ENCODE measurements around the gene DDX39B. TPM values are rescaled to one million over a fixed set of nuclear protein-coding genes. Genes with fewer than 3 reads are reported as not detected.

DDX39B gene
- total RNA-seq, 1 experiment from 2014 or later = 565 TPM

- Mint-ChIP-seq H3K27ac (ENCODE audit: low read depth, unreplicated experiment) (no peak overlapping the region), H3K4me3 (ENCODE audit: unreplicated experiment) (no peak overlapping the region)
- intact Hi-C loops (cut with micrococcal nuclease) = no loop called here
These were observed 56.7 kb downstream of the DDX39B start for GRCh38 chr6:31485055-31485454.

DNA sequence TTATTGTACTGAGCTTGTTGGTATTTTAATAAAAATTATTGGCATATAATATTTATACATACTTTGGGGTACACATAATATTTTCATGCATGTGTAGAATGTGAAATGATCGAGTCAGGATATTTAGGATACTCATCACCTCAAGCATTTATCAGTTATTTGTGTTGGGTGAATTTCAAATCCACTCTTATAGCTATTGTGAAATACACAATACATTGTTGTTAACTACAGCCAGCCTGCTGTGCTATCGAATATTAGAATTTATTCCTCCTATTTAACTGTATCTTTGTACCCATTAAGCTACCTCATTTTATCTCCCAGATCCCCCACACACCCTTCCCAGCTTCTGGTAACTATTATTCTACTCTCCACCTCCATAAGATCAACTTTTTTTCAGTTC, 58.4 kb downstream of the DDX39B start:
- Mint-ChIP-seq H3K27me3 (ENCODE audit: insufficient read depth, unreplicated experiment) (no peaks in the 10 kb centered on the region), H3K27ac (ENCODE audit: low read depth, unreplicated experiment) (no peak overlapping the region), H3K4me1 (ENCODE audit: insufficient read depth, unreplicated experiment) (peaks cover 24% of the 10 kb centered on the region), H3K9me3 (ENCODE audit: unreplicated experiment) (no peaks in the 10 kb centered on the region), H3K4me3 (ENCODE audit: unreplicated experiment) (no peak overlapping the region), H3K36me3 (ENCODE audit: insufficient read depth, unreplicated experiment) (no peaks in the 10 kb centered on the region)
- POLR2A ChIA-PET = interaction anchor here (1.4 to 2.2 kb wide), 4 partner anchors 9 to 58 kb away, joined by 4 to 8 read pairs (median 6); partner anchors contain the start of gene DDX39B
- BruUV-seq (replicated peaks) = no TSS peak
- intact Hi-C loops (cut with micrococcal nuclease) = no loop called here
- CTCF ChIA-PET = interaction anchor here (0.6 to 1.2 kb wide), 4 partner anchors 8 to 85 kb away, joined by 3 to 5 read pairs (median 3); no protein-coding TSS in a partner anchor
- no peak for DNase-seq (ENCODE audit: unreplicated experiment)
- TF ChIP-seq CTCF (IDR thresholded peaks at IDR 0.05; ENCODE audit: unreplicated experiment) = no peak

More at GRCh38 chr6:31485055-31485454, 56.7 kb downstream of the DDX39B start:
- DNase-seq (ENCODE audit: unreplicated experiment) = no peak
- no TSS peak for BruUV-seq (replicated peaks)
- ChIA-PET CTCF (interaction anchor here (0.6 kb wide), 1 partner anchor 274 kb away, joined by 3 read pairs; no protein-coding TSS in a partner anchor), POLR2A (interaction anchor here (1.6 to 2.2 kb wide), 2 partner anchors 27 to 56 kb away, joined by 4 to 5 read pairs; partner anchors contain the start of gene DDX39B)
- TF ChIP-seq CTCF (IDR thresholded peaks at IDR 0.05; ENCODE audit: unreplicated experiment) = no peak
- Mint-ChIP-seq H3K27me3 (ENCODE audit: insufficient read depth, unreplicated experiment) (no peaks in the 10 kb centered on the region), H3K9me3 (ENCODE audit: unreplicated experiment) (no peaks in the 10 kb centered on the region), H3K36me3 (ENCODE audit: insufficient read depth, unreplicated experiment) (no peaks in the 10 kb centered on the region), H3K4me1 (ENCODE audit: insufficient read depth, unreplicated experiment) (peaks cover 24% of the 10 kb centered on the region)

DNA sequence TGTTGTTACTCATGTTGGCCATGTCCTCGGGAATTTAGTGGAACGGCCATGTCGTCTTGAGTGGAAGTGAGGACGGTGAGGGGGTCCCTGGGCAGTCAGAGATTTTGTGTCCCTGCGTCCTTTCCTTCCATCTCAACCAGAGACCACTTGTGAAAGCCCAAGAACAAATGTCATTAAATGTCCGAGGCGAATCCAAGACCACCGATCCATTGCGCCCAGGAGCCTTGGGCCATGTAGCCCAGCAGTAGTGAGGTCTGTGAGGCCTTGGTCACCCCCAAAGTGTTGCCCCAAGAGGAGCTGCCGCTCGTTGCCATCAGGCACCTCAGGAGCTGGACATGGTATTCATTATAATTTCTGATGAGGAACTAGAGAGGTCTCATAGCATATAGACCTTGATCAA, 61.2 kb downstream of the DDX39B start:
- H3K4me1 Mint-ChIP-seq (ENCODE audit: insufficient read depth, unreplicated experiment) = peaks cover 18% of the 10 kb centered on the region
- CTCF ChIA-PET = interaction anchor here (1.4 kb wide), 1 partner anchor 117 kb away, joined by 3 read pairs; no protein-coding TSS in a partner anchor
- no peak overlapping the region for H3K27ac Mint-ChIP-seq (ENCODE audit: low read depth, unreplicated experiment)
- DNase-seq (ENCODE audit: unreplicated experiment) = no peak
- BruUV-seq (replicated peaks) = no TSS peak
- intact Hi-C loops (cut with micrococcal nuclease) = no loop called here
- no peaks in the 10 kb centered on the region for H3K9me3 Mint-ChIP-seq (ENCODE audit: unreplicated experiment)
- TF ChIP-seq CTCF (IDR thresholded peaks at IDR 0.05; ENCODE audit: unreplicated experiment) = no peak
- H3K4me3 Mint-ChIP-seq (ENCODE audit: unreplicated experiment) = no peak overlapping the region
- POLR2A ChIA-PET = interaction anchor here (0.7 kb wide), 1 partner anchor 18 kb away, joined by 3 read pairs; no protein-coding TSS in a partner anchor
- no peaks in the 10 kb centered on the region for H3K27me3 Mint-ChIP-seq (ENCODE audit: insufficient read depth, unreplicated experiment)
- H3K36me3 Mint-ChIP-seq (ENCODE audit: insufficient read depth, unreplicated experiment) = no peaks in the 10 kb centered on the region

Other genes starting within 250 kb of the DDX39B start
- gene HLA-B, start 184.8 kb downstream of the DDX39B start, total RNA-seq (2022) = 87.4 and 180 TPM in 2 replicates
- gene MICA, start 138.4 kb downstream of the DDX39B start, total RNA-seq (2022) = 17.9 and 18.0 TPM in 2 replicates
- 4.3 and 7.6 TPM in 2 replicates for gene MICB, start 43.9 kb downstream of the DDX39B start, total RNA-seq (2022)
- gene MCCD1, start 13.0 kb downstream of the DDX39B start, total RNA-seq (2022) = not detected in 2 replicates
- gene ATP6V1G2, start 4.6 kb upstream of the DDX39B start, total RNA-seq (2022) = 1.2 and 2.4 TPM in 2 replicates
- gene NFKBIL1, start 5.6 kb upstream of the DDX39B start, total RNA-seq (2022) = 25.2 and 30.3 TPM in 2 replicates
- not detected in 2 replicates for gene LTA, start 30.3 kb upstream of the DDX39B start, total RNA-seq (2022)
- not detected in 2 replicates for gene TNF, start 33.6 kb upstream of the DDX39B start, total RNA-seq (2022)
- 0.37 TPM in 1 of 2 replicates, not detected in the other for gene LTB, start 40.4 kb upstream of the DDX39B start, total RNA-seq (2022)
- not detected in 2 replicates for gene LST1, start 44.3 kb upstream of the DDX39B start, total RNA-seq (2022)
- gene NCR3, start 51.0 kb upstream of the DDX39B start, total RNA-seq (2022) = not detected in 2 replicates
- gene AIF1, start 73.2 kb upstream of the DDX39B start, total RNA-seq (2022) = not detected in 2 replicates
- gene PRRC2A, start 78.7 kb upstream of the DDX39B start, total RNA-seq (2022) = 247 and 266 TPM in 2 replicates
- gene BAG6, start 110.7 kb upstream of the DDX39B start, total RNA-seq (2022) = 290 and 291 TPM in 2 replicates
- 5.0 and 5.2 TPM in 2 replicates for gene APOM, start 113.9 kb upstream of the DDX39B start, total RNA-seq (2022)
- gene C6orf47, start 118.8 kb upstream of the DDX39B start, total RNA-seq (2022) = 15.5 and 16.6 TPM in 2 replicates
- 13.0 and 13.6 TPM in 2 replicates for gene GPANK1, start 123.0 kb upstream of the DDX39B start, total RNA-seq (2022)
- 197 and 209 TPM in 2 replicates for gene CSNK2B, start 124.1 kb upstream of the DDX39B start, total RNA-seq (2022)
- gene LY6G5B, start 128.0 kb upstream of the DDX39B start, total RNA-seq (2022) = 14.4 and 16.0 TPM in 2 replicates
- 0.64 and 1.4 TPM in 2 replicates for gene LY6G5C, start 139.1 kb upstream of the DDX39B start, total RNA-seq (2022)
- gene ABHD16A, start 161.3 kb upstream of the DDX39B start, total RNA-seq (2022) = 32.1 and 42.7 TPM in 2 replicates
- gene LY6G6F, start 164.9 kb upstream of the DDX39B start, total RNA-seq (2022) = not detected in 2 replicates
- not detected in 2 replicates for gene LY6G6D, start 173.3 kb upstream of the DDX39B start, total RNA-seq (2022)
- 0.32 TPM in 1 of 2 replicates, not detected in the other for gene LY6G6C, start 179.7 kb upstream of the DDX39B start, total RNA-seq (2022)
- gene MPIG6B, start 181.4 kb upstream of the DDX39B start, total RNA-seq (2022) = not detected in 2 replicates
- gene DDAH2, start 187.3 kb upstream of the DDX39B start, total RNA-seq (2022) = 8.5 and 13.5 TPM in 2 replicates
- gene CLIC1, start 194.5 kb upstream of the DDX39B start, total RNA-seq (2022) = 511 and 632 TPM in 2 replicates
- gene MSH5, start 198.0 kb upstream of the DDX39B start, total RNA-seq (2022) = 36.6 and 43.1 TPM in 2 replicates
- 4.3 and 5.1 TPM in 2 replicates for gene SAPCD1, start 220.7 kb upstream of the DDX39B start, total RNA-seq (2022)
- gene VWA7, start 235.3 kb upstream of the DDX39B start, total RNA-seq (2022) = 2.0 and 3.1 TPM in 2 replicates

Measured in MCF 10A (cell line).